ENCODE data around the gene GSTO1. TPM values are rescaled to one million over a fixed set of nuclear protein-coding genes. Genes with fewer than 3 reads are reported as not detected.

Gene GSTO1
- total and polyA plus RNA-seq, 2 of the 13 experiments (the other 11 are each of a cell fraction or from before 2014, with no cell fraction given): 228 to 300 TPM

GRCh38 chr10:104255311-104255981 lies 754 bp downstream of the GSTO1 start (continued):
- TF ChIP-seq MAFK (conservative IDR thresholded peaks at IDR 0.05 in 1 of 2, IDR thresholded peaks at IDR 0.05 in 1 of 2; ENCODE audit: low read length in 2 of 2) (no peak), NR2F6 (IDR thresholded peaks at IDR 0.05) (no peak; the same call in 1 of the 2 replicates), NR2F6 (CRISPR knock-in tag; IDR thresholded peaks at IDR 0.05) (0 out of 2 replicates have a peak, but pooled peaks have one; percentile 37), NR0B2 (CRISPR knock-in tag; IDR thresholded peaks at IDR 0.05) (no peak), ESRRA (CRISPR knock-in tag; IDR thresholded peaks at IDR 0.05; ENCODE audit: low read depth) (no peak), ZNF574 (CRISPR knock-in tag; IDR thresholded peaks at IDR 0.05) (no peak), PAWR (CRISPR knock-in tag; IDR thresholded peaks at IDR 0.05; ENCODE audit: borderline replicate concordance) (no peak), ZNF646 (CRISPR knock-in tag; IDR thresholded peaks at IDR 0.05) (no peak), HMGXB4 (CRISPR knock-in tag; IDR thresholded peaks at IDR 0.05; ENCODE audit: borderline replicate concordance in 1 of 2, low read depth in 1 of 2) (peak in 1 of 2 experiments; percentile 5; a peak in 1 of 4 replicates), GABPA (IDR thresholded peaks at IDR 0.05; ENCODE audit: low read depth, low read length) (no peak), GABPA (CRISPR knock-in tag; IDR thresholded peaks at IDR 0.05; ENCODE audit: low read depth) (no peak; the same call in 1 of the 2 replicates), ZNF576 (CRISPR knock-in tag; IDR thresholded peaks at IDR 0.05) (no peak), ZNF607 (CRISPR knock-in tag; IDR thresholded peaks at IDR 0.05; ENCODE audit: borderline replicate concordance) (no peak), SALL2 (CRISPR knock-in tag; IDR thresholded peaks at IDR 0.05) (no peak)

Measured in HepG2 (cell line).